ENCODE measurements around the gene KCNQ5. TPM values are rescaled to one million over a fixed set of nuclear protein-coding genes. Genes with fewer than 3 reads are reported as not detected.

KCNQ5 gene
- total RNA-seq, 1 experiment from 2014 or later, result not detected

- no peak overlapping the region for H2AFZ ChIP-seq (ENCODE audit: low read depth, low read length, poor library complexity, severe bottlenecking)
- H3K9me2 ChIP-seq (ENCODE audit: insufficient read depth), result no peaks in the 10 kb centered on the region
- no peak overlapping the region for H3K4me3 ChIP-seq (replicated peaks in 1 of 2; ENCODE audit: low read depth in 1 of 2, low read length in 2 of 2)
- H3K4me2 ChIP-seq (ENCODE audit: low read length), result no peak overlapping the region
- no peak overlapping the region for H3K27ac ChIP-seq (ENCODE audit: low read depth, low read length)
- H3K36me3 ChIP-seq (ENCODE audit: control insufficient read depth in 1 of 2, insufficient read depth in 2 of 2, low read length in 2 of 2), result no peaks in the 10 kb centered on the region
- RAD21 ChIA-PET (ENCODE audit: low non-redundant PET in 1 of 2, low total read pairs in 2 of 2, uncharacterized antibody in 2 of 2, unreplicated experiment in 2 of 2), result no interaction called here
- POLR2A ChIA-PET, result no interaction called here
- no TSS peak for BruUV-seq (replicated peaks)
- CTCF ChIA-PET, result no interaction called here
- DNase-seq (ENCODE audit: low read depth, low spot score) (no peak), ATAC-seq (no peak)
- H3K4me1 ChIP-seq (ENCODE audit: control insufficient read depth in 1 of 2, insufficient read depth in 2 of 2, low read length in 2 of 2), result no peaks in the 10 kb centered on the region
- H3K9me3 ChIP-seq (ENCODE audit: control insufficient read depth in 1 of 2, insufficient read depth in 1 of 2, low read depth in 1 of 2, low read length in 2 of 2), result no peaks in the 10 kb centered on the region
- H3K27me3 ChIP-seq (ENCODE audit: insufficient read depth, low read length), result peaks cover 30% of the 10 kb centered on the region
- H3K79me2 ChIP-seq (ENCODE audit: insufficient read depth, low read length), result no peaks in the 10 kb centered on the region
- intact Hi-C loops (cut with micrococcal nuclease), result no loop called here
- no peak overlapping the region for H3K9ac ChIP-seq (ENCODE audit: low read length)
- TF ChIP-seq ATF3 (IDR thresholded peaks at IDR 0.05) (no peak), YY1 (IDR thresholded peaks at IDR 0.05; ENCODE audit: extremely low read depth, insufficient replicate concordance, low read depth, low read length) (no peak)
- H4K20me1 ChIP-seq (ENCODE audit: insufficient read depth), result no peaks in the 10 kb centered on the region
These were observed 14.4 kb downstream of the KCNQ5 start for GRCh38 chr6:72636215-72636614.

DNA sequence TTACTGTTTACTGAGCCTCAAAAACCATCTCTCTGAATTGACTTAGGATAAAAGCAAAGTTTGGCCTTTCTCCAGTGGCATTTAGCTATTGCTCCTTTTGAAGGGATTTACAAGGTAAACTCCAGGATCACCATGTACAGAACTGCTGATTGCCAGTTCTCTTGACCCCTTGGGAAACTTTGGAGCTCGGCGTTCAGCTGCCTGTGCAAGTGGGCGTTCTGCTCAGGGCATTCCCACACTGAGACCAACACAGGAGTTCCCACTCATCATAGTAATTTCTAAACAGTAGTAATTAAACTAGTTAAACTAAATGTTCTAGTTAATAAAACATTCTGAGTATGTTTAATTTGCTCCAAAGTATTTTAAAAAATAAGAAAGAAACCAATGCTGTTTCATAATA lies 14.9 kb downstream of the KCNQ5 start:
- Histone ChIP-seq H3K9ac (ENCODE audit: low read length) (no peak overlapping the region), H3K9me2 (ENCODE audit: insufficient read depth) (no peaks in the 10 kb centered on the region), H3K4me1 (ENCODE audit: control insufficient read depth in 1 of 2, insufficient read depth in 2 of 2, low read length in 2 of 2) (no peaks in the 10 kb centered on the region), H4K20me1 (ENCODE audit: insufficient read depth) (no peaks in the 10 kb centered on the region), H3K27me3 (ENCODE audit: insufficient read depth, low read length) (peaks cover 30% of the 10 kb centered on the region), H3K79me2 (ENCODE audit: insufficient read depth, low read length) (no peaks in the 10 kb centered on the region), H2AFZ (ENCODE audit: low read depth, low read length, poor library complexity, severe bottlenecking) (no peak overlapping the region), H3K4me3 (replicated peaks in 1 of 2; ENCODE audit: low read depth in 1 of 2, low read length in 2 of 2) (no peak overlapping the region), H3K4me2 (ENCODE audit: low read length) (no peak overlapping the region), H3K27ac (ENCODE audit: low read depth, low read length) (no peak overlapping the region), H3K9me3 (ENCODE audit: control insufficient read depth in 1 of 2, insufficient read depth in 1 of 2, low read depth in 1 of 2, low read length in 2 of 2) (no peaks in the 10 kb centered on the region), H3K36me3 (ENCODE audit: control insufficient read depth in 1 of 2, insufficient read depth in 2 of 2, low read length in 2 of 2) (no peaks in the 10 kb centered on the region)
- no TSS peak for BruUV-seq (replicated peaks)
- POLR2A ChIA-PET, result no interaction called here
- TF ChIP-seq, protein P1, sequence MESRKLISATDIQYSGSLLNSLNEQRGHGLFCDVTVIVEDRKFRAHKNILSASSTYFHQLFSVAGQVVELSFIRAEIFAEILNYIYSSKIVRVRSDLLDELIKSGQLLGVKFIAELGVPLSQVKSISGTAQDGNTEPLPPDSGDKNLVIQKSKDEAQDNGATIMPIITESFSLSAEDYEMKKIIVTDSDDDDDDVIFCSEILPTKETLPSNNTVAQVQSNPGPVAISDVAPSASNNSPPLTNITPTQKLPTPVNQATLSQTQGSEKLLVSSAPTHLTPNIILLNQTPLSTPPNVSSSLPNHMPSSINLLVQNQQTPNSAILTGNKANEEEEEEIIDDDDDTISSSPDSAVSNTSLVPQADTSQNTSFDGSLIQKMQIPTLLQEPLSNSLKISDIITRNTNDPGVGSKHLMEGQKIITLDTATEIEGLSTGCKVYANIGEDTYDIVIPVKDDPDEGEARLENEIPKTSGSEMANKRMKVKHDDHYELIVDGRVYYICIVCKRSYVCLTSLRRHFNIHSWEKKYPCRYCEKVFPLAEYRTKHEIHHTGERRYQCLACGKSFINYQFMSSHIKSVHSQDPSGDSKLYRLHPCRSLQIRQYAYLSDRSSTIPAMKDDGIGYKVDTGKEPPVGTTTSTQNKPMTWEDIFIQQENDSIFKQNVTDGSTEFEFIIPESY (IDR thresholded peaks at IDR 0.05; ENCODE audit: extremely low read depth, insufficient replicate concordance, low read length), result no peak
- TF ChIP-seq SRF (IDR thresholded peaks at IDR 0.05; ENCODE audit: low read depth), result no peak
- TF ChIP-seq EGR1 (IDR thresholded peaks at IDR 0.05; ENCODE audit: low read depth), result no peak
- TF ChIP-seq TCF7L2 (IDR thresholded peaks at IDR 0.05; ENCODE audit: borderline replicate concordance, extremely low read depth, insufficient read depth, insufficient read length), result no peak
- TF ChIP-seq, protein P2, sequence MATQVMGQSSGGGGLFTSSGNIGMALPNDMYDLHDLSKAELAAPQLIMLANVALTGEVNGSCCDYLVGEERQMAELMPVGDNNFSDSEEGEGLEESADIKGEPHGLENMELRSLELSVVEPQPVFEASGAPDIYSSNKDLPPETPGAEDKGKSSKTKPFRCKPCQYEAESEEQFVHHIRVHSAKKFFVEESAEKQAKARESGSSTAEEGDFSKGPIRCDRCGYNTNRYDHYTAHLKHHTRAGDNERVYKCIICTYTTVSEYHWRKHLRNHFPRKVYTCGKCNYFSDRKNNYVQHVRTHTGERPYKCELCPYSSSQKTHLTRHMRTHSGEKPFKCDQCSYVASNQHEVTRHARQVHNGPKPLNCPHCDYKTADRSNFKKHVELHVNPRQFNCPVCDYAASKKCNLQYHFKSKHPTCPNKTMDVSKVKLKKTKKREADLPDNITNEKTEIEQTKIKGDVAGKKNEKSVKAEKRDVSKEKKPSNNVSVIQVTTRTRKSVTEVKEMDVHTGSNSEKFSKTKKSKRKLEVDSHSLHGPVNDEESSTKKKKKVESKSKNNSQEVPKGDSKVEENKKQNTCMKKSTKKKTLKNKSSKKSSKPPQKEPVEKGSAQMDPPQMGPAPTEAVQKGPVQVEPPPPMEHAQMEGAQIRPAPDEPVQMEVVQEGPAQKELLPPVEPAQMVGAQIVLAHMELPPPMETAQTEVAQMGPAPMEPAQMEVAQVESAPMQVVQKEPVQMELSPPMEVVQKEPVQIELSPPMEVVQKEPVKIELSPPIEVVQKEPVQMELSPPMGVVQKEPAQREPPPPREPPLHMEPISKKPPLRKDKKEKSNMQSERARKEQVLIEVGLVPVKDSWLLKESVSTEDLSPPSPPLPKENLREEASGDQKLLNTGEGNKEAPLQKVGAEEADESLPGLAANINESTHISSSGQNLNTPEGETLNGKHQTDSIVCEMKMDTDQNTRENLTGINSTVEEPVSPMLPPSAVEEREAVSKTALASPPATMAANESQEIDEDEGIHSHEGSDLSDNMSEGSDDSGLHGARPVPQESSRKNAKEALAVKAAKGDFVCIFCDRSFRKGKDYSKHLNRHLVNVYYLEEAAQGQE (IDR thresholded peaks at IDR 0.05; ENCODE audit: low read depth), result no peak
- TF ChIP-seq SP1 (IDR thresholded peaks at IDR 0.05; ENCODE audit: low read depth), result no peak
- no peak for TF ChIP-seq SIN3A (IDR thresholded peaks at IDR 0.05; ENCODE audit: low read depth)
- TF ChIP-seq, protein P3, sequence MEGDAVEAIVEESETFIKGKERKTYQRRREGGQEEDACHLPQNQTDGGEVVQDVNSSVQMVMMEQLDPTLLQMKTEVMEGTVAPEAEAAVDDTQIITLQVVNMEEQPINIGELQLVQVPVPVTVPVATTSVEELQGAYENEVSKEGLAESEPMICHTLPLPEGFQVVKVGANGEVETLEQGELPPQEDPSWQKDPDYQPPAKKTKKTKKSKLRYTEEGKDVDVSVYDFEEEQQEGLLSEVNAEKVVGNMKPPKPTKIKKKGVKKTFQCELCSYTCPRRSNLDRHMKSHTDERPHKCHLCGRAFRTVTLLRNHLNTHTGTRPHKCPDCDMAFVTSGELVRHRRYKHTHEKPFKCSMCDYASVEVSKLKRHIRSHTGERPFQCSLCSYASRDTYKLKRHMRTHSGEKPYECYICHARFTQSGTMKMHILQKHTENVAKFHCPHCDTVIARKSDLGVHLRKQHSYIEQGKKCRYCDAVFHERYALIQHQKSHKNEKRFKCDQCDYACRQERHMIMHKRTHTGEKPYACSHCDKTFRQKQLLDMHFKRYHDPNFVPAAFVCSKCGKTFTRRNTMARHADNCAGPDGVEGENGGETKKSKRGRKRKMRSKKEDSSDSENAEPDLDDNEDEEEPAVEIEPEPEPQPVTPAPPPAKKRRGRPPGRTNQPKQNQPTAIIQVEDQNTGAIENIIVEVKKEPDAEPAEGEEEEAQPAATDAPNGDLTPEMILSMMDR (IDR thresholded peaks at IDR 0.05 in 2 of 3, conservative IDR thresholded peaks at IDR 0.05 in 1 of 3; ENCODE audit: borderline replicate concordance in 1 of 3, insufficient read depth in 1 of 3, low read depth in 2 of 3, low read length in 2 of 3), result no peak
- TF ChIP-seq ZNF274 (IDR thresholded peaks at IDR 0.05; ENCODE audit: low read depth, low read length), result no peak
- RAD21 ChIA-PET (ENCODE audit: low non-redundant PET in 1 of 2, low total read pairs in 2 of 2, uncharacterized antibody in 2 of 2, unreplicated experiment in 2 of 2), result no interaction called here
- CTCF ChIA-PET, result no interaction called here
- ATAC-seq (no peak), DNase-seq (ENCODE audit: low read depth, low spot score) (no peak)
- intact Hi-C loops (cut with micrococcal nuclease), result no loop called here

Data from HCT116 (cell line).